ENCODE data around the gene CCDC188.

- TF ChIP-seq, protein P1, sequence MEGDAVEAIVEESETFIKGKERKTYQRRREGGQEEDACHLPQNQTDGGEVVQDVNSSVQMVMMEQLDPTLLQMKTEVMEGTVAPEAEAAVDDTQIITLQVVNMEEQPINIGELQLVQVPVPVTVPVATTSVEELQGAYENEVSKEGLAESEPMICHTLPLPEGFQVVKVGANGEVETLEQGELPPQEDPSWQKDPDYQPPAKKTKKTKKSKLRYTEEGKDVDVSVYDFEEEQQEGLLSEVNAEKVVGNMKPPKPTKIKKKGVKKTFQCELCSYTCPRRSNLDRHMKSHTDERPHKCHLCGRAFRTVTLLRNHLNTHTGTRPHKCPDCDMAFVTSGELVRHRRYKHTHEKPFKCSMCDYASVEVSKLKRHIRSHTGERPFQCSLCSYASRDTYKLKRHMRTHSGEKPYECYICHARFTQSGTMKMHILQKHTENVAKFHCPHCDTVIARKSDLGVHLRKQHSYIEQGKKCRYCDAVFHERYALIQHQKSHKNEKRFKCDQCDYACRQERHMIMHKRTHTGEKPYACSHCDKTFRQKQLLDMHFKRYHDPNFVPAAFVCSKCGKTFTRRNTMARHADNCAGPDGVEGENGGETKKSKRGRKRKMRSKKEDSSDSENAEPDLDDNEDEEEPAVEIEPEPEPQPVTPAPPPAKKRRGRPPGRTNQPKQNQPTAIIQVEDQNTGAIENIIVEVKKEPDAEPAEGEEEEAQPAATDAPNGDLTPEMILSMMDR (IDR thresholded peaks at IDR 0.05) = no peak
- no peak for TF ChIP-seq POLR2A (IDR thresholded peaks at IDR 0.05)
These were observed 33.8 kb upstream of the CCDC188 start for GRCh38 chr22:20184501-20185165.

All from right lobe of liver (tissue), 4 donors.